Endometrial microvascular endothelial cells (primary cell): ENCODE results near the gene DMXL1. TPM values are rescaled to one million over a fixed set of nuclear protein-coding genes. Genes with fewer than 3 reads are reported as not detected.
"Not testable (repeated sequence)": the region's sequence is repeated elsewhere in the genome, so short reads cannot be mapped to it uniquely, and the experiment has no call there.

Experiments
- in situ Hi-C: cut with HindIII; loops from 2 replicates; pipeline ENCODE4 v1.10.0; 2017; ENCODE audit warnings: low sequenced_read_pairs, low pct_unique_long_range_greater_than_20kb; ENCODE audit errors: inconsistent ontology term
- total RNA-seq: library from RNA; depleted of rRNA; stranded (reverse); fragments of >200 nt; gene quantifications from one replicate; pipeline ENCODE4 v1.2.3, GENCODE V29; 2015; ENCODE audit errors: inconsistent ontology term

Gene DMXL1
- total RNA-seq, 1 donor from 2014 or later: 19.8 TPM

- in situ Hi-C loops: no loop called here
These were observed 106.3 kb downstream of the DMXL1 start for GRCh38 chr5:119177226-119177625.

GRCh38 chr5:119178435-119178834, 107.5 kb downstream of the DMXL1 start:
- in situ Hi-C loops: no loop called here

- in situ Hi-C loops: no loop called here
These were observed 109.2 kb downstream of the DMXL1 start for GRCh38 chr5:119179857-119180641.

GRCh38 chr5:119185512-119185911, 114.6 kb downstream of the DMXL1 start:
- in situ Hi-C loops: not testable (repeated sequence)

GRCh38 chr5:119187776-119188529, 117.1 kb downstream of the DMXL1 start:
- in situ Hi-C loops: no loop called here

GRCh38 chr5:119190470-119191095, 119.7 kb downstream of the DMXL1 start:
- in situ Hi-C loops: no loop called here

GRCh38 chr5:119191944-119192343, 121.1 kb downstream of the DMXL1 start:
- in situ Hi-C loops: no loop called here

GRCh38 chr5:119200795-119201194, 129.9 kb downstream of the DMXL1 start:
- in situ Hi-C loops: no loop called here

GRCh38 chr5:119207105-119207504, 136.2 kb downstream of the DMXL1 start:
- in situ Hi-C loops: no loop called here

- in situ Hi-C loops: no loop called here
These were observed 141.1 kb downstream of the DMXL1 start for GRCh38 chr5:119212026-119212425.

- in situ Hi-C loops: no loop called here
These were observed 141.8 kb downstream of the DMXL1 start for GRCh38 chr5:119212676-119213075.

GRCh38 chr5:119217183-119217582, 146.3 kb downstream of the DMXL1 start:
- in situ Hi-C loops: no loop called here

GRCh38 chr5:119218830-119219782, 148.2 kb downstream of the DMXL1 start:
- in situ Hi-C loops: no loop called here

GRCh38 chr5:119220576-119221197, 149.8 kb downstream of the DMXL1 start:
- in situ Hi-C loops: no loop called here

GRCh38 chr5:119221330-119221729, 150.4 kb downstream of the DMXL1 start:
- in situ Hi-C loops: no loop called here

GRCh38 chr5:119229950-119230349, 159.1 kb downstream of the DMXL1 start:
- in situ Hi-C loops: no loop called here

GRCh38 chr5:119238265-119239118, 167.6 kb downstream of the DMXL1 start:
- in situ Hi-C loops: no loop called here

- in situ Hi-C loops: no loop called here
These were observed 168.2 kb downstream of the DMXL1 start for GRCh38 chr5:119239119-119239417.
